BE2C (cell line): ENCODE measurements around the gene TRIM27. TPM values are rescaled to one million over a fixed set of nuclear protein-coding genes. Genes with fewer than 3 reads are reported as not detected.
"Not testable (repeated sequence)": the region's sequence is repeated elsewhere in the genome, so short reads cannot be mapped to it uniquely, and the experiment has no call there.

Experiments used
- DNase-seq: peaks from one replicate; pipeline ENCODE4 v3.0.0-alpha.2; 2020
- H3K27me3 ChIP-seq: fragments of 250-450 bp; sonication (Bioruptor Pico); 2 replicates; pipeline ENCODE4 v1.5.1; 2020; ENCODE audit warnings: mild to moderate bottlenecking
- H3K36me3 ChIP-seq: fragments of 250-450 bp; sonication (Bioruptor Pico); 2 replicates; pipeline ENCODE4 v1.5.1; 2020; ENCODE audit warnings: mild to moderate bottlenecking
- H3K4me1 ChIP-seq: fragments of 250-450 bp; sonication (Bioruptor Pico); 2 replicates; pipeline ENCODE4 v1.5.1; 2020
- H3K4me3 ChIP-seq: 2 replicates; pipeline ENCODE4 v1.5.1; 2011; ENCODE audit warnings: low read depth, low read length
- H3K9me3 ChIP-seq: fragments of 250-450 bp; sonication (Bioruptor Pico); 2 replicates; pipeline ENCODE4 v1.5.1; 2020
- CTCF ChIP-seq: IDR thresholded peaks from 2 replicates; pipeline ENCODE4 v1.5.1; 2012; ENCODE audit warnings: mild to moderate bottlenecking, low read depth, low read length
- polyA plus RNA-seq: library from polyadenylated mRNA; unstranded; fragments of >200 nt; gene quantifications from one replicate; pipeline ENCODE4 v1.2.1, GENCODE V29; 2012; ENCODE audit warnings: low read depth, missing spikeins; ENCODE audit not compliant: insufficient read length, insufficient read depth

The TRIM27 gene
- polyA plus RNA-seq = 104 TPM

- H3K4me1 ChIP-seq = no peaks in the 10 kb centered on the region
- no peaks in the 10 kb centered on the region for H3K27me3 ChIP-seq
- TF ChIP-seq CTCF = no peak
- H3K36me3 ChIP-seq = peaks cover 42% of the 10 kb centered on the region
- H3K9me3 ChIP-seq = no peaks in the 10 kb centered on the region
- peak; percentile 96 for DNase-seq
- peak within 1 kb of the TSS; percentile 98 for H3K4me3 ChIP-seq
Observed at GRCh38 chr6:28923318-28924102, at the start of gene TRIM27. TRIM27 (minus strand) TSS chr6:28923985; CDS start chr6:28923632, 353 bp downstream.

GRCh38 chr6:28970056-28970455 lies 46.3 kb upstream of the TRIM27 start:
- H3K9me3 ChIP-seq, DNase-seq, H3K4me3 ChIP-seq: not testable (repeated sequence)

GRCh38 chr6:28969129-28969528 lies 45.3 kb upstream of the TRIM27 start:
- TF ChIP-seq CTCF = peak; percentile 25; the same call in 1 of the 2 replicates

More at GRCh38 chr6:28970056-28970455, 46.3 kb upstream of the TRIM27 start:
- H3K4me1 ChIP-seq, H3K36me3 ChIP-seq, H3K27me3 ChIP-seq: not testable (repeated sequence)

GRCh38 chr6:28968476-28968875 lies 44.7 kb upstream of the TRIM27 start:
- no peaks in the 10 kb centered on the region for H3K27me3 ChIP-seq
- TF ChIP-seq CTCF = no peak
- H3K9me3 ChIP-seq = no peaks in the 10 kb centered on the region
- H3K4me3 ChIP-seq = no peak overlapping the region
- H3K36me3 ChIP-seq = no peaks in the 10 kb centered on the region
- H3K4me1 ChIP-seq = no peaks in the 10 kb centered on the region
- no peak for DNase-seq

More at GRCh38 chr6:28969129-28969528, 45.3 kb upstream of the TRIM27 start:
- Histone ChIP-seq H3K36me3 (no peaks in the 10 kb centered on the region), H3K4me3 (no peak overlapping the region), H3K9me3 (no peaks in the 10 kb centered on the region), H3K27me3 (no peaks in the 10 kb centered on the region), H3K4me1 (no peaks in the 10 kb centered on the region)
- DNase-seq = no peak

- Histone ChIP-seq H3K4me1 (no peaks in the 10 kb centered on the region), H3K9me3 (no peaks in the 10 kb centered on the region), H3K36me3 (no peaks in the 10 kb centered on the region), H3K27me3 (no peaks in the 10 kb centered on the region), H3K4me3 (no peak overlapping the region)
- no peak for DNase-seq
- TF ChIP-seq CTCF = no peak
Observed at GRCh38 chr6:28965706-28966105, 41.9 kb upstream of the TRIM27 start.

- no peak for DNase-seq
- Histone ChIP-seq H3K4me3 (no peak overlapping the region), H3K9me3 (no peaks in the 10 kb centered on the region), H3K4me1 (no peaks in the 10 kb centered on the region), H3K27me3 (no peaks in the 10 kb centered on the region), H3K36me3 (no peaks in the 10 kb centered on the region)
- no peak for TF ChIP-seq CTCF
Observed at GRCh38 chr6:28960846-28961500, 37.2 kb upstream of the TRIM27 start.

GRCh38 chr6:28958561-28959243 lies 34.9 kb upstream of the TRIM27 start:
- H3K4me3 ChIP-seq, H3K4me1 ChIP-seq, H3K27me3 ChIP-seq, H3K9me3 ChIP-seq, H3K36me3 ChIP-seq, DNase-seq: not testable (repeated sequence)

- H3K36me3 ChIP-seq, DNase-seq, H3K4me1 ChIP-seq, H3K9me3 ChIP-seq, H3K27me3 ChIP-seq, H3K4me3 ChIP-seq: not testable (repeated sequence)
Observed at GRCh38 chr6:28957795-28958314, 34.1 kb upstream of the TRIM27 start.
